ENCODE data around the gene CPNE8. TPM values are rescaled to one million over a fixed set of nuclear protein-coding genes. Genes with fewer than 3 reads are reported as not detected.

The CPNE8 gene
- total and polyA plus RNA-seq, 2 experiments from 2014 or later: 5.9 to 14.5 TPM

DNA sequence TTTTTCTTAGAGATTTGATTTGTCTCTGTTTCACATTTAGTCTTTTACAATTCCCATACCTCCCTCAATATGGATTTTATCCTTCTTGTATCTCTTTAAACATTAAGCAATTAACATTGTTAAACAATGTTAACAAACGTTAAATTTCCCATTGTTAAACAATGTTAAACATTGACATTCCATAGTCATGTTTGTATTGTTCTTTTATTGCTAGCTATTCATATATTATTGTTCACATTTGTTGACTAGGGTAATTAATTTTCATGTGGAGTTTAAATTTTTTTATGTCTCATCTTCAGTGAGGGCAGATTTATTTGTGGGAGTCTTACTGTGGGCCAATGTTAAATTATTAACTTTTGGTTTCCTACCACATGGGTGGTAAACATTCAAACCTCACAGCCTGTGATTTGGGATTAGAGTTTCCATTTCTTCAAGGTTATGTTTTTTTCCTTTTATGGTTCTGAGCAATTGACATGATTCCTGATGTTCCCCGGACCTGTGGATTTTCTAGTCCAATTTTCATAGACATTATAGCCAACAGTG lies 294.5 kb downstream of the CPNE8 start:
- Histone ChIP-seq H3K4me3 (no peak overlapping the region), H3K9me3 (ENCODE audit: low read depth) (no peaks in the 10 kb centered on the region), H3K27me3 (no peaks in the 10 kb centered on the region), H3K27ac (no peak overlapping the region), H2AFZ (no peak overlapping the region), H4K20me1 (ENCODE audit: insufficient read depth, poor library complexity, severe bottlenecking) (no peaks in the 10 kb centered on the region), H3K4me2 (no peak overlapping the region), H3K36me3 (replicated peaks; ENCODE audit: insufficient read depth, low read depth) (no peaks in the 10 kb centered on the region), H3K4me1 (ENCODE audit: insufficient read depth) (no peaks in the 10 kb centered on the region), H3K79me2 (no peaks in the 10 kb centered on the region), H3K9me2 (replicated peaks; ENCODE audit: insufficient read depth) (no peaks in the 10 kb centered on the region)
- 67% methylated on average over 2 of the region's 2 CpGs for WGBS (ENCODE audit: low lambda C conversion rate, missing lambda C conversion rate)
- no peak for DNase-seq (ENCODE audit: low spot score)
- TF ChIP-seq EZH2phosphoT487 (IDR thresholded peaks at IDR 0.05; ENCODE audit: low read depth, severe bottlenecking, unreplicated experiment) (no peak), EZH2 (IDR thresholded peaks at IDR 0.05; ENCODE audit: borderline replicate concordance) (no peak)

- 44% methylated on average over 1 of the region's 1 CpG for WGBS (ENCODE audit: low lambda C conversion rate, missing lambda C conversion rate)
- no peak overlapping the region for H3K4me3 ChIP-seq
- no peak overlapping the region for H3K27ac ChIP-seq
These were observed 298.1 kb downstream of the CPNE8 start for GRCh38 chr12:38607295-38607694.

More at GRCh38 chr12:38607295-38607694, 298.1 kb downstream of the CPNE8 start:
- no peak overlapping the region for H3K4me2 ChIP-seq
- no peaks in the 10 kb centered on the region for H4K20me1 ChIP-seq (ENCODE audit: insufficient read depth, poor library complexity, severe bottlenecking)
- no peaks in the 10 kb centered on the region for H3K79me2 ChIP-seq
- no peaks in the 10 kb centered on the region for H3K9me3 ChIP-seq (ENCODE audit: low read depth)
- no peaks in the 10 kb centered on the region for H3K36me3 ChIP-seq (replicated peaks; ENCODE audit: insufficient read depth, low read depth)
- H3K4me1 ChIP-seq (ENCODE audit: insufficient read depth): no peaks in the 10 kb centered on the region
- no peak for TF ChIP-seq EZH2phosphoT487 (IDR thresholded peaks at IDR 0.05; ENCODE audit: low read depth, severe bottlenecking, unreplicated experiment)
- TF ChIP-seq, protein P1, sequence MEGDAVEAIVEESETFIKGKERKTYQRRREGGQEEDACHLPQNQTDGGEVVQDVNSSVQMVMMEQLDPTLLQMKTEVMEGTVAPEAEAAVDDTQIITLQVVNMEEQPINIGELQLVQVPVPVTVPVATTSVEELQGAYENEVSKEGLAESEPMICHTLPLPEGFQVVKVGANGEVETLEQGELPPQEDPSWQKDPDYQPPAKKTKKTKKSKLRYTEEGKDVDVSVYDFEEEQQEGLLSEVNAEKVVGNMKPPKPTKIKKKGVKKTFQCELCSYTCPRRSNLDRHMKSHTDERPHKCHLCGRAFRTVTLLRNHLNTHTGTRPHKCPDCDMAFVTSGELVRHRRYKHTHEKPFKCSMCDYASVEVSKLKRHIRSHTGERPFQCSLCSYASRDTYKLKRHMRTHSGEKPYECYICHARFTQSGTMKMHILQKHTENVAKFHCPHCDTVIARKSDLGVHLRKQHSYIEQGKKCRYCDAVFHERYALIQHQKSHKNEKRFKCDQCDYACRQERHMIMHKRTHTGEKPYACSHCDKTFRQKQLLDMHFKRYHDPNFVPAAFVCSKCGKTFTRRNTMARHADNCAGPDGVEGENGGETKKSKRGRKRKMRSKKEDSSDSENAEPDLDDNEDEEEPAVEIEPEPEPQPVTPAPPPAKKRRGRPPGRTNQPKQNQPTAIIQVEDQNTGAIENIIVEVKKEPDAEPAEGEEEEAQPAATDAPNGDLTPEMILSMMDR (IDR thresholded peaks at IDR 0.05; ENCODE audit: poor library complexity): no peak
- no peak for TF ChIP-seq EZH2 (IDR thresholded peaks at IDR 0.05; ENCODE audit: borderline replicate concordance)
- H3K27me3 ChIP-seq: no peaks in the 10 kb centered on the region
- no peaks in the 10 kb centered on the region for H3K9me2 ChIP-seq (replicated peaks; ENCODE audit: insufficient read depth)
- H2AFZ ChIP-seq: no peak overlapping the region
- DNase-seq (ENCODE audit: low spot score): no peak

Measured in hepatocyte (in vitro differentiated cells).